MM.1S (cell line): ENCODE results near the gene RDH12.

ENCODE experiments used
- CTCF ChIP-seq: fragments of 300-600 bp; sonication (generic); IDR thresholded peaks from 2 replicates; pipeline ENCODE4 v1.5.1; 2016; ENCODE audit warnings: antibody characterized with exemption, low read length, mixed read lengths
- EZH2 ChIP-seq: fragments of 300-600 bp; sonication (generic); optimal IDR thresholded peaks from 2 replicates; pipeline ENCODE3; 2017; ENCODE audit warnings: low read depth, mild to moderate bottlenecking, antibody characterized with exemption, low read length, mixed read lengths
- EZH2phosphoT487 ChIP-seq: fragments of 300-600 bp; sonication (generic); IDR thresholded peaks from 2 replicates; pipeline ENCODE4 v1.6.1; 2018; ENCODE audit warnings: antibody characterized with exemption, low read length

- no peak for TF ChIP-seq CTCF
- TF ChIP-seq EZH2: no peak
- no peak for TF ChIP-seq EZH2phosphoT487
Measured at GRCh38 chr14:67773844-67774377, 72.2 kb downstream of the RDH12 start.
